Stimulated activated naive CD8-positive, alpha-beta T cell treated with anti-CD3 and anti-CD28 coated beads, Interleukin-15, amount 100 ng/mL, for 72 hours (primary cell): ENCODE data around the gene OPCML.
A peak's percentile ranks its signal among the peaks of the same experiment; 100 is the strongest.

Source experiments
- ATAC-seq: fragments of 150-1000 bp; cut with Tn5 transposase; 2 replicates; pipeline ENCODE4 v1.10.0; 2021; ENCODE audit warnings: mild to moderate bottlenecking, moderate library complexity
- DNase-seq, 2 donors: peaks; one replicate each; pipeline ENCODE4 v3.0.0; 2021 to 2022
- H3K27ac Mint-ChIP-seq, 2 donors: one replicate each; pipeline ENCODE4 v1.8.0; 2022; ENCODE audit warnings: mild to moderate bottlenecking in 2 of 2, mixed read lengths in 2 of 2, moderate library complexity in 2 of 2
- H3K27me3 Mint-ChIP-seq: one replicate; pipeline ENCODE4 v1.8.0; 2022; ENCODE audit warnings: mixed read lengths
- H3K4me1 Mint-ChIP-seq: one replicate; pipeline ENCODE4 v1.8.0; 2022; ENCODE audit warnings: mild to moderate bottlenecking, mixed read lengths
- H3K4me3 Mint-ChIP-seq, 2 donors: one replicate each; pipeline ENCODE4 v1.8.0; 2022; ENCODE audit warnings: mild to moderate bottlenecking in 2 of 2, mixed read lengths in 2 of 2, moderate library complexity in 1 of 2
- H3K9me3 Mint-ChIP-seq, 2 donors: one replicate each; pipeline ENCODE4 v1.8.0; 2022; ENCODE audit warnings: mixed read lengths in 2 of 2

OPCML gene

GRCh38 chr11:132627981-132628380 lies 904.3 kb downstream of the OPCML start:
- no peak overlapping the region for H3K4me3 Mint-ChIP-seq
- ATAC-seq: no peak
- H3K27me3 Mint-ChIP-seq: no peaks in the 10 kb centered on the region
- no peaks in the 10 kb centered on the region for H3K4me1 Mint-ChIP-seq
- H3K27ac Mint-ChIP-seq: no peak overlapping the region
- H3K9me3 Mint-ChIP-seq: peaks cover 0 to 5% of the 10 kb centered on the region in 2 donors
- no peak for DNase-seq

DNA sequence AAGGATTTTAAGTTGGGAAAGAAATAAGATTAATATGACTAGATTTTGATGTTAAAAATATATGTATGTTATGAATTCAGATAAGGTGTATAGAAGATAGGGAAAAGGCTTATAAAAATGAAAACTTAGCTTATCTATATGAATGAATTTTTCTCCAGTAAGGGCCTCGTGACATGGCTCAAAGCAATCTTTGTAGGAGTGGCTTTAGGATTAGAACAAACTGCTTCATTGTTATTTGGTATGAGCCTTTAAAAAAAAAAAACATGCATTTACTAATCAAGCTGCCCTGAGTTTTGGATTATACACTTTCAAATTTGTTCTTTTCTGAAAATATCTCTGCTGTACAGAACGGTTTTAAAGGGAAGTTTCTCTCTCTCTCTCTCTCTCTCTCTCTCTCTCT lies 905.9 kb downstream of the OPCML start:
- no peak for ATAC-seq
- no peak overlapping the region for H3K4me3 Mint-ChIP-seq
- DNase-seq: no peak
- peaks cover 0 to 5% of the 10 kb centered on the region in 2 donors for H3K9me3 Mint-ChIP-seq
- H3K4me1 Mint-ChIP-seq: no peaks in the 10 kb centered on the region
- no peaks in the 10 kb centered on the region for H3K27me3 Mint-ChIP-seq
- H3K27ac Mint-ChIP-seq: no peak overlapping the region

GRCh38 chr11:132623511-132623910 lies 908.8 kb downstream of the OPCML start:
- peaks cover 6 to 7% of the 10 kb centered on the region in 2 donors for H3K9me3 Mint-ChIP-seq
- no peaks in the 10 kb centered on the region for H3K27me3 Mint-ChIP-seq
- ATAC-seq (no peak), DNase-seq (no peak)
- H3K27ac Mint-ChIP-seq: no peak overlapping the region
- no peaks in the 10 kb centered on the region for H3K4me1 Mint-ChIP-seq
- H3K4me3 Mint-ChIP-seq: no peak overlapping the region

GRCh38 chr11:132621976-132622580 lies 910.2 kb downstream of the OPCML start:
- no peaks in the 10 kb centered on the region for H3K27me3 Mint-ChIP-seq
- ATAC-seq (no peak), DNase-seq (no peak)
- H3K27ac Mint-ChIP-seq: no peak overlapping the region
- H3K4me1 Mint-ChIP-seq: no peaks in the 10 kb centered on the region
- H3K9me3 Mint-ChIP-seq: peaks cover 6 to 9% of the 10 kb centered on the region in 2 donors
- H3K4me3 Mint-ChIP-seq: no peak overlapping the region

DNA sequence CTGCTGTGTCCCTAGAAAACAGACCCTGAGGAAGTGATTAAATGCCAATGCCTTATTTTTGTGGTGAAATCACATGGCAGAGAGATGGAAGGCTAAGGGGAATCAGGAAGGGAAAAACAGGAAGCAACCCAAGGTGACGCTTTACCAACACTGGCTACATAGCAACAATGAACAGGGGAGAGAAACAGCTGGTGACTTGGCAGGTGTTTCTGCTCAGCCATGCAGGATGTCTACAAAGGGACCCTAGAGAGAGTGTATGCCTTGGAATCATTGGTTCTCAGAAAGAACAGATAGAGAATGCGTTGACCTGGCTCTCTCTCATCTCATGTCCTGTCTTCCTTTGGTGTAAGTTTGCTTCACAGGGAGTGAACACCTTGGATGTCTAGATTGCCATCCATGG lies 911.9 kb downstream of the OPCML start:
- no peak overlapping the region for H3K4me3 Mint-ChIP-seq

DNA sequence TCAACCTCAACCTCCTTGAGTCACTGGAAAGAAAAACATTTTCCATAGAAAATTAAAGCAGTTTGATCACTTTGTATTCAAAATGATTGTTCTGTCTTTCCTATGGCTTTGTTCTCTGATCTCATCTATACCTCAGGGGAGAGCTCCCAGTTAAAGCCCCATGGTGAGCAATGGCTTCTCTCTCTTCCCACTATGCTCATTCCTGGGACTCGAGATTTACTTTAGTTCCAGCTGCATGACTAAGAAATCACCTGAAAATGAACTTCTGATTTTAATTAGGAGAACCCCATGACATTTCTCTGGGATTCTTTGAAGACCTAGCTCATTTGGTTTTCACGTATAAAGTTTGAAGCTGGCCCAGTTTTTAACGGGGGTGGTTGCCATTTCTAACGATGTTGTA lies 921.5 kb downstream of the OPCML start:
- Mint-ChIP-seq H3K4me3 (no peak overlapping the region), H3K9me3 (peaks cover 0 to 7% of the 10 kb centered on the region in 2 donors), H3K27me3 (peaks cover 5% of the 10 kb centered on the region), H3K27ac (no peak overlapping the region), H3K4me1 (no peaks in the 10 kb centered on the region)
- no peak for ATAC-seq
- DNase-seq: no peak

More for the DNA sequence above, 911.9 kb downstream of the OPCML start:
- peak overlapping the region in 1 of 2 donors; percentile 27 for H3K27ac Mint-ChIP-seq
- no peaks in the 10 kb centered on the region for H3K27me3 Mint-ChIP-seq
- no peaks in the 10 kb centered on the region for H3K4me1 Mint-ChIP-seq
- peaks cover 9 to 10% of the 10 kb centered on the region in 2 donors for H3K9me3 Mint-ChIP-seq
- no peak for DNase-seq
- no peak for ATAC-seq

GRCh38 chr11:132610216-132610615 lies 922.1 kb downstream of the OPCML start:
- Mint-ChIP-seq H3K27me3 (peaks cover 5% of the 10 kb centered on the region), H3K4me1 (no peaks in the 10 kb centered on the region), H3K27ac (no peak overlapping the region), H3K4me3 (no peak overlapping the region), H3K9me3 (peaks cover 0 to 4% of the 10 kb centered on the region in 2 donors)
- no peak for DNase-seq
- no peak for ATAC-seq

- H3K27ac Mint-ChIP-seq: no peak overlapping the region
- no peak overlapping the region for H3K4me3 Mint-ChIP-seq
- peaks cover 0 to 4% of the 10 kb centered on the region in 2 donors for H3K9me3 Mint-ChIP-seq
- no peak for ATAC-seq
- peaks cover 27% of the 10 kb centered on the region for H3K27me3 Mint-ChIP-seq
- no peaks in the 10 kb centered on the region for H3K4me1 Mint-ChIP-seq
- DNase-seq: no peak
Observed at GRCh38 chr11:132607575-132607974, 924.7 kb downstream of the OPCML start.

DNA sequence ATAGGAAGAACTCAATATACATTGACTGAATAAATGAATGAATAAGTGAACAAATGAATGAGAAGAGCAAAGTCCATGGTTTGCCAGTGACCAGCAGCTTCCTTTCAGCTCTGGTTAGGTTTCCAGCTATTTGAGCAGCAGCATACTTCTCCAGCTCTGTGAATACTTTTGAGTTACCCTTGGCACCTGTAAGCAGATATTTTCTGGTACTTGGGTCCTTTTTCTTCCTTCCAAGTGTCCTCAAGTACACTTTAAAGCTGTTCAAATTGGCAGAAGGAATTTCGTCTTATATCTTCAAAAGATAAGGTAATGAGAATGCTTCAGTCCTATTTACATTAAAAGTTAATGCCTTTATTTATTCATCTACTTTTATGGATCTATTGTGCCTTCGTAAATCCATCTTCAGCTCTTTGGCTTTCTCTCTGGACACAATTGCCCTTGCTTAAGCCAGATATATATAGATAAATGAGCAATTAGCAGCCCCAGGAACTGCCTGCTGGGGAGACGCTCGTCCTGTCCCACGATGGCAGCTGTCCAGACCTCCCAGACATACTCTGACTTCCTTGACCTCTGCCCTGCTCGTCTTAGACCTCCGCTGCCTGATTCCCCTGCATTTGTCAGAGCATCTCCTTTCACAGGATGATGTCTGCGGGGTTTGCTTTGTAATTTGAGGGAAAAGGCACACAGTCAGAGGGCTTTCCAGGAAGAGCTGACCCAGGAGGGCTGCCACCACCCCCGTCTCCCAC lies 926.3 kb downstream of the OPCML start:
- no peak for DNase-seq
- Mint-ChIP-seq H3K27me3 (peaks cover 27% of the 10 kb centered on the region), H3K4me3 (no peak overlapping the region), H3K9me3 (peaks cover 0 to 4% of the 10 kb centered on the region in 2 donors), H3K27ac (no peak overlapping the region), H3K4me1 (no peaks in the 10 kb centered on the region)
- ATAC-seq: no peak

- ATAC-seq (no peak), DNase-seq (no peak)
- Mint-ChIP-seq H3K27ac (no peak overlapping the region), H3K9me3 (peaks cover 0 to 4% of the 10 kb centered on the region in 2 donors), H3K4me1 (no peaks in the 10 kb centered on the region), H3K4me3 (no peak overlapping the region), H3K27me3 (peaks cover 27% of the 10 kb centered on the region)
Observed at GRCh38 chr11:132604431-132604830, 927.9 kb downstream of the OPCML start.

DNA sequence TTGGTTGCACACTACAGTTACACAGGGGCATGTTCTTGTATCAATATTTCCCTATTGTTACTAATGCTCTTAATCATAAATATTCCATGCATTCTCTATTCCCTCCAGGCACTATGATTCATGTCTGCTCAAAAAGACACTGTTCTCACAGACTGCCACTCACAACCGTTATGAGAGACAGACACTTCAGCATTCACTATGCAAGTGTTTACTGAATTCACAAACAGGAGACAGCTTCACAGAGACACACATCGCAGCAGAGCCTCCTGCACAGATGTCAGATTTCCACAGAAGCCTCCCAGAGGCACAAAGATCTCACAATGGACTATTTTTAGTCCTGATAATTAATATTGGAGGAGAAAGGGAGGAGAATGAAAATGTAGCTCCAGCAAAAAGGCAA lies 930.4 kb downstream of the OPCML start:
- Mint-ChIP-seq H3K27me3 (peaks cover 27% of the 10 kb centered on the region), H3K27ac (no peak overlapping the region), H3K4me3 (no peak overlapping the region), H3K9me3 (peaks cover 0 to 4% of the 10 kb centered on the region in 2 donors), H3K4me1 (no peaks in the 10 kb centered on the region)
- DNase-seq (no peak), ATAC-seq (no peak)

DNA sequence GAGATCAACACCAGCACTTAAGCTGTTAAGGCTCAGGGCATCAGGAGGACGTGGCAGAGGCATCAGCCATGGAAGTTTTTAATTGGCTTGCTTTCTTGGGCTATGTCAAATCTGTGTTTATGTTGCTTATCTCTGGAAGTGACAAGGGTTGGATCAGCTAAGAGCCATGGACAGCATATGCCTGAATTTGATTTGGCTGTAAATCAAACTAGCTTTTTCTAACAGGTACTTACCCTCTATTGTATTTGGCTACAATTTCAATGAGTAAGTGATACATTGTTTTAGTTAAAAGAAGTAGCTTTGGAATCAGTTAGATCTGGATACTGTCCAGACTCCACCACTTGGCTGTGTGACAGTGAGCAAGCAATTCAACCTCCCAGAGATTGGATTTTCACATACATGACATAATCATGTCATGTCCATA lies 936.6 kb downstream of the OPCML start:
- Mint-ChIP-seq H3K9me3 (no peaks in the 10 kb centered on the region), H3K27me3 (peaks cover 9% of the 10 kb centered on the region), H3K27ac (no peak overlapping the region), H3K4me1 (no peaks in the 10 kb centered on the region), H3K4me3 (no peak overlapping the region)
- DNase-seq: no peak
- ATAC-seq: no peak

- no peak for DNase-seq
- Mint-ChIP-seq H3K9me3 (no peaks in the 10 kb centered on the region), H3K27me3 (peaks cover 9% of the 10 kb centered on the region), H3K27ac (no peak overlapping the region), H3K4me1 (no peaks in the 10 kb centered on the region), H3K4me3 (no peak overlapping the region)
- ATAC-seq: no peak
Observed at GRCh38 chr11:132595246-132595645, 937.1 kb downstream of the OPCML start.

DNA sequence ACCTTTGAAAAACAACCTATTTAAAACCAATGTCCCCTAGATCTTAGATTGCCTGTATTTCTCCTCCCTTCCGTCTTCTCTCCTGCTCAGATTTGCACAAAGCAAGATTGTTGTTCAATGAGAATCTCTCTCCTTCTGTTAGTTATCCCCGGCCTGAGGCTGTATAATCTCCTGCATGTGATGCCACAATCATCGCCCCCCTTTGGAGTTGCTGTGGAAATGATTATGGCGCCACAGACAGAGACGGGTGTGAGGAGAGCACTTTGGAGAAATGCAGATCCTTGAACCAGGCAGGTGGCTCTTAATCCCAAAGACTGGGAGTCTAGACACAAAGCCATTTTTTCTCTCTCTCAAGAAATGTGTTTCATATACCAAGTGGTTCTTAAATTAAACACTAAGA lies 941.3 kb downstream of the OPCML start:
- no peaks in the 10 kb centered on the region for H3K4me1 Mint-ChIP-seq
- H3K27ac Mint-ChIP-seq: no peak overlapping the region
- ATAC-seq: no peak
- peaks cover 9% of the 10 kb centered on the region for H3K27me3 Mint-ChIP-seq
- no peaks in the 10 kb centered on the region for H3K9me3 Mint-ChIP-seq
- DNase-seq: no peak
- no peak overlapping the region for H3K4me3 Mint-ChIP-seq

DNA sequence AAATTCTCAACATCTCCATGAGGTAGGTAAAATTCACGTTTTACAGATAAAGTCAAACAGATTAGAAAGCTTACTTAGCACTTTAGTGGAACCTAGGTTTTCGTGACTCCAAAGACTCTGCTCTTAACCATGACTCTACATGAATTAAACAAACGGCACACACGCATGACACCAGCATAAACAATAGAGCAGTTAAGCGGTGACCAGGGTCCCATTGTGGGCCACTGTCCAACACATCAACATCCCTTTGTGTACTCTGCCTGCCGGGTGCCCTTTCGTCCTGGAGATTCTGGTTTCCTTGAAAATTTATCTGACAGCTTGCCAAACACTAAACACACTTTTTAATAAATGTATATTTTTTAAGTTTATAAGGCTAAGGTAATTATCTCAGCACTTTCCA lies 941.7 kb downstream of the OPCML start:
- DNase-seq (no peak), ATAC-seq (no peak)
- Mint-ChIP-seq H3K4me3 (no peak overlapping the region), H3K4me1 (no peaks in the 10 kb centered on the region), H3K27me3 (peaks cover 9% of the 10 kb centered on the region), H3K9me3 (no peaks in the 10 kb centered on the region), H3K27ac (no peak overlapping the region)

GRCh38 chr11:132589791-132590190 lies 942.5 kb downstream of the OPCML start:
- Mint-ChIP-seq H3K27me3 (peaks cover 9% of the 10 kb centered on the region), H3K27ac (no peak overlapping the region), H3K4me1 (no peaks in the 10 kb centered on the region), H3K4me3 (no peak overlapping the region), H3K9me3 (no peaks in the 10 kb centered on the region)
- ATAC-seq: no peak
- DNase-seq: no peak
